Spleen (tissue), 7 donors: ENCODE data around the gene GABRR2.

ENCODE experiments used
- CTCF ChIP-seq, 11 experiments: fragments of 200-600 bp in 7 of 11; fragments of 450-650 bp in 4 of 11; sonication (generic) in 4 of 11; IDR thresholded peaks in 8 of 11; conservative IDR thresholded peaks in 3 of 11; 1 replicate in 7 of 11; 2 replicates in 4 of 11; pipeline versions ENCODE4 v1.4.0 to v1.8.0; 2016 to 2021; ENCODE audit warnings: antibody characterized with exemption in 11 of 11, inconsistent platforms in 4 of 11, mild to moderate bottlenecking in 1 of 11
- POLR2A ChIP-seq, 3 donors: fragments of 450-650 bp; IDR thresholded peaks; one replicate each; pipeline ENCODE4 v1.5.1; 2017; ENCODE audit warnings: antibody characterized with exemption in 3 of 3, mild to moderate bottlenecking in 1 of 3
- donor health status: DM: no; HTN: no; CAD: no; lungs with moderate emphysema.
- donor health status: DM: no; HTN: no; CAD: no.
- donor health status: DM: no; HTN: no; CAD: no.

- TF ChIP-seq CTCF (IDR thresholded peaks at IDR 0.05 in 8 of 11, conservative IDR thresholded peaks at IDR 0.05 in 3 of 11) = no peak
- no peak for TF ChIP-seq POLR2A (IDR thresholded peaks at IDR 0.05)
Observed at GRCh38 chr6:89251170-89251569, 63.9 kb downstream of the GABRR2 start.
